ENCODE measurements around the gene ANK3.

GRCh38 chr10:60043561-60044241 is 346.0 kb downstream of the ANK3 start:
- TF ChIP-seq CTCF (IDR thresholded peaks at IDR 0.05; ENCODE audit: low read depth, low read length), result no peak
- TF ChIP-seq POLR2A (IDR thresholded peaks at IDR 0.05; ENCODE audit: extremely low read depth, insufficient read length), result no peak
- TF ChIP-seq MAX (IDR thresholded peaks at IDR 0.05; ENCODE audit: low read depth, low read length), result no peak
